ENCODE data around the gene DGKZ.

DNA sequence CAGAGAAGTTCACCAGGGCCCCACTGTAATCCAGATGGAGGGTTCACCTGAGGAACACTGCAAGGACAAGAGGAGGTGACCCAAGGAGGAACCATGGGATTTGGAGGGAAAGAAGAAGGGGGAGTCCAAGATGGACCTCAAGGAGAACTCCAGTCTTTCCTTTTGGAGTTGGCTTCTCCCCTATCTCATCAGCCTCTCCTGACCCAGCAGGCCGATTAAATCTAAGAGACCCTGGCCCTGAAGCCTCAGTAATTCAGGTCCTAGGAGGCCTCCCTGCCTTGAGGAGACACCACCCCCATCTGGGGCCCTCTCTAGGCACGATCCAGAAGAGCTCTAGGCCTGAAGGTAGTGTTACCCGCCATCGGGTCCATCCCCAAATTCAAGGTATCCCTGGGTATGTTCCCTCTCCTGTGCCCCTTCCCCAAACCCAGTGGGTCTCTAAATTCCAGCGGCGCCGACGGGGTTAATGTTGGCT lies 15.1 kb upstream of the DGKZ start:
- TF ChIP-seq, protein P1, sequence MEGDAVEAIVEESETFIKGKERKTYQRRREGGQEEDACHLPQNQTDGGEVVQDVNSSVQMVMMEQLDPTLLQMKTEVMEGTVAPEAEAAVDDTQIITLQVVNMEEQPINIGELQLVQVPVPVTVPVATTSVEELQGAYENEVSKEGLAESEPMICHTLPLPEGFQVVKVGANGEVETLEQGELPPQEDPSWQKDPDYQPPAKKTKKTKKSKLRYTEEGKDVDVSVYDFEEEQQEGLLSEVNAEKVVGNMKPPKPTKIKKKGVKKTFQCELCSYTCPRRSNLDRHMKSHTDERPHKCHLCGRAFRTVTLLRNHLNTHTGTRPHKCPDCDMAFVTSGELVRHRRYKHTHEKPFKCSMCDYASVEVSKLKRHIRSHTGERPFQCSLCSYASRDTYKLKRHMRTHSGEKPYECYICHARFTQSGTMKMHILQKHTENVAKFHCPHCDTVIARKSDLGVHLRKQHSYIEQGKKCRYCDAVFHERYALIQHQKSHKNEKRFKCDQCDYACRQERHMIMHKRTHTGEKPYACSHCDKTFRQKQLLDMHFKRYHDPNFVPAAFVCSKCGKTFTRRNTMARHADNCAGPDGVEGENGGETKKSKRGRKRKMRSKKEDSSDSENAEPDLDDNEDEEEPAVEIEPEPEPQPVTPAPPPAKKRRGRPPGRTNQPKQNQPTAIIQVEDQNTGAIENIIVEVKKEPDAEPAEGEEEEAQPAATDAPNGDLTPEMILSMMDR (IDR thresholded peaks at IDR 0.05), result no peak
- TF ChIP-seq POLR2A (IDR thresholded peaks at IDR 0.05), result no peak

All from Peyer's patch (tissue), 4 donors.